Activated T-helper 2 cell treated with anti-CD3 and anti-CD28 coated beads, Interferon-gamma antibody, Interleukin-2, Interleukin-4, amounts not matched to agents 10 μg/mL and 5 μg/mL and 100 μg/mL, durations not matched to agents 14 hours and 24 hours and 36 hours (primary cell): ENCODE data around the gene WDR64. TPM values are rescaled to one million over a fixed set of nuclear protein-coding genes. Genes with fewer than 3 reads are reported as not detected.
A peak's percentile ranks its signal among the peaks of the same experiment; 100 is the strongest.

Experiments
- DNase-seq: peaks from one replicate; pipeline ENCODE4 v3.0.0; 2021; ENCODE audit warnings: low spot score
- H3K27ac Mint-ChIP-seq: one replicate; pipeline ENCODE4 v1.8.0; 2021; ENCODE audit warnings: mixed read lengths
- H3K27me3 Mint-ChIP-seq: one replicate; pipeline ENCODE4 v1.8.0; 2021; ENCODE audit warnings: low read depth, mixed read lengths
- H3K36me3 Mint-ChIP-seq: one replicate; pipeline ENCODE4 v1.8.0; 2021; ENCODE audit warnings: low read depth, mixed read lengths
- H3K4me1 Mint-ChIP-seq: one replicate; pipeline ENCODE4 v1.8.0; 2021; ENCODE audit warnings: low read depth, mixed read lengths
- H3K4me3 Mint-ChIP-seq: one replicate; pipeline ENCODE4 v1.8.0; 2021; ENCODE audit warnings: low read depth, mild to moderate bottlenecking, moderate library complexity, mixed read lengths
- H3K9me3 Mint-ChIP-seq: one replicate; pipeline ENCODE4 v1.8.0; 2021; ENCODE audit warnings: mixed read lengths
- intact Hi-C: fragments of 100-400 bp; cut with micrococcal nuclease; formaldehyde crosslinking; loops from one replicate; pipeline ENCODE4 v1.15.1; 2023
- total RNA-seq: library from RNA; stranded (reverse); gene quantifications from 2 replicates; pipeline ENCODE4 v1.2.3, GENCODE V29; 2022

The WDR64 gene
- total RNA-seq, 1 donor from 2014 or later: not detected

DNA sequence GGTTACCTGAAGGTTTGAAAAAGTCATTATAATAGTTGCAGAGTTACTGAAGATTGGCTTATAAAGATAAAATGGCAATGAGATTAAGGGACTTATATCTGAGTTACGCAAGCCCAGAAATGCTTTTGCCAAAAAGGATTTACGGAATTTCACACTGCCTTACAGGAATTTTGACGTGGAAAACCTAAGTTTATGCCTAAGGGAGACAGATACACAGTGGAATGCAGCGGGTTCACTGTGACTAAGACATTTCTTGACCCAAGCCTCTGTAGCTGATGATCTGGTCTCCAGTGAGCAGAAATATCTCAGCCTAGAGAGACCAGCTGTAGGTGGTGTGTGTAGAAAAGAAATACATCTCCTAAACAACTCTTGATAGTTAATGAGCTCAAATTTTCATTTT lies 185.8 kb downstream of the WDR64 start:
- no peaks in the 10 kb centered on the region for H3K36me3 Mint-ChIP-seq
- intact Hi-C loops: no loop called here
- peaks cover 2% of the 10 kb centered on the region for H3K4me1 Mint-ChIP-seq
- no peak for DNase-seq
- no peak overlapping the region for H3K4me3 Mint-ChIP-seq
- no peaks in the 10 kb centered on the region for H3K9me3 Mint-ChIP-seq
- H3K27ac Mint-ChIP-seq: no peak overlapping the region
- peaks cover 13% of the 10 kb centered on the region for H3K27me3 Mint-ChIP-seq

DNA sequence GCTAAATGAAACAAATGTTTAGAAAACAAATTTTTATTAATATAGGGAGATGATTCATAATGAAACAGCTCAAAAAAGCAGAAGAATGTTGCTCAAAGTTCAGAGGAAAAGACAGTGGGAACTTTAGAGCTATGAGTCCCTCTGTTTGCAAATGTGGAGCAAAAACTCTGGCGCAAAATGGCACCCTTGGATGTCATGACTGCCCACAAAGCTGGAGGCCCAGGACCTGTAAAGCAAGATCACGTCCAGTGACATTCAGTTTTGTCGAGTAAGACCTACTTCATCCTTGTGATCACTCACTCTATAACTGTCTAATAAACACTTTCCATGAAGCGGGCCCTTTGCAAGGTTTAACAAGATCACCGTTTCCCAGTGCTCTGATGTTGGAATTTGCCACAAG lies 186.8 kb downstream of the WDR64 start:
- intact Hi-C loops: no loop called here
- no peak overlapping the region for H3K4me3 Mint-ChIP-seq
- no peaks in the 10 kb centered on the region for H3K9me3 Mint-ChIP-seq
- H3K27ac Mint-ChIP-seq: no peak overlapping the region
- peaks cover 16% of the 10 kb centered on the region for H3K27me3 Mint-ChIP-seq
- H3K4me1 Mint-ChIP-seq: peaks cover 2% of the 10 kb centered on the region
- DNase-seq: no peak
- H3K36me3 Mint-ChIP-seq: no peaks in the 10 kb centered on the region

DNA sequence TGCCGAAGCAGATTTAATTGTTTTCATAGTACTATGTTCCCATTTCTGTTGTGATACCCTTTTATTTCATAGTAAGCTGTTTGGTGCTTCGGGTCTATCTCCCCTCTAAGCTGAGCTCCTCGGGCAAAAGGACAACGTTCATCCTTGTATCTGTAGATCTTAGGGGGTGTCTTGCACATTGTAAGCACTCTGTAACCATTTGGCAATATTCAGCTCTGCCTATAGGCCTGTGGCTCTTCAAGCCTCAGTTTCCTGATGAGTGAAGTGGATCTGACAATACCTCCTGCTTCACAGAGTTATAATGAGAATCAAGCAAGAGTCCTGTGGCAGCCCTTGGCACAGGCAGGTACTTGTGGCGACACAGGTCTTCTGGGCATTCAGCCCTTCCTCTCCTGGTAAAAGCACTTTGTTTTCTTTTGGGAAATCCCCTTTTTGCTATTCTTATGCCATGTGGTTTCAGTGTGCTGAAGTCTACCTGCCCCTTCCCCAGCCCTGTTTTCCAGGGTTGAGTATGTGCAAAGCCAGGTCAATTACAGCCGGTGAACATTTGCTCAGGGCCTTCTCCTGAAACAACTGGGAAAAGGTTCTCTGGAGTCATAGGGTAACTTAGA lies 187.4 kb downstream of the WDR64 start:
- Mint-ChIP-seq H3K27me3 (peaks cover 19% of the 10 kb centered on the region), H3K36me3 (no peaks in the 10 kb centered on the region), H3K27ac (no peak overlapping the region), H3K4me1 (peaks cover 2% of the 10 kb centered on the region), H3K4me3 (no peak overlapping the region), H3K9me3 (no peaks in the 10 kb centered on the region)
- DNase-seq: no peak
- intact Hi-C loops: no loop called here

DNA sequence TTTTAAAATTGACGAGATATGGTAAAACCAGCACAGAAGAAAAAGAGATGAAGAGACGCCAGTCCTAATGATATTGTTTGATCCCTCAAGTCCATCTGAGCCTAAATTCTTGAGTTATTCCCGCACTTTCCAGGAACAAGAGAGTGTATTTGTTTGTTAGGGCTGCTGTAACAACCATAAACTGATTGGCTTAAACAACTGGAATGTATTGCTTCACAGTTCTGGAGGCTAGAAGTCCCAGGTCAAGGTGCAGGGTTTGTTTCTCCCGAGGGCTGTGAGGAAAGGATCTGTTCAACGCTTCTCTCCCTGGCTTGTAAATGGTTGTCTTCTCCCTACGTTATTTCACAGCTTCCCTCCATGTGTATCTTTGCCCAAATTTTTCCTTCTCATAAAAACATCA lies 188.1 kb downstream of the WDR64 start:
- intact Hi-C loops: no loop called here
- Mint-ChIP-seq H3K4me1 (peaks cover 2% of the 10 kb centered on the region), H3K36me3 (no peaks in the 10 kb centered on the region), H3K9me3 (no peaks in the 10 kb centered on the region), H3K4me3 (no peak overlapping the region), H3K27me3 (peaks cover 19% of the 10 kb centered on the region), H3K27ac (no peak overlapping the region)
- no peak for DNase-seq

DNA sequence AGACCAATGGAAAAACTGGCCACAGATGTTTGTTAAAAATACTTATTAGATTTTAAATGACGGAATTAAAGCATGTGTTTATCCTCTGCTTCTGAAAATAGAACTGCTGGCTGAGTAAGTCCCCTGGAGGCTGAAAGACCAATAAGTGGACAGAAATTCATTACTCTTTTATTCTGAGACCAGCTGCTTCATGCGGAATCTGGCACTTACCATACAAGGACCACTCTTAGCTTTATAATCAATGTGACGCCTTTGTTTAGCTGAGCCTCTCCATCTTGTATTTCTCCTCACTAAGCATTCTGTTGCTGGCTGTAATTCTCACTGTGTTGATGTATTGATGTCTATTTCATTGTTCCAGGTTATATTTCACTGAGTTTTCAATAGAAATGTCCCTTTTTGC lies 189.6 kb downstream of the WDR64 start:
- Mint-ChIP-seq H3K27ac (no peak overlapping the region), H3K9me3 (no peaks in the 10 kb centered on the region), H3K4me3 (no peak overlapping the region), H3K36me3 (no peaks in the 10 kb centered on the region), H3K27me3 (peaks cover 10% of the 10 kb centered on the region), H3K4me1 (peaks cover 2% of the 10 kb centered on the region)
- intact Hi-C loops: no loop called here
- DNase-seq: no peak

DNA sequence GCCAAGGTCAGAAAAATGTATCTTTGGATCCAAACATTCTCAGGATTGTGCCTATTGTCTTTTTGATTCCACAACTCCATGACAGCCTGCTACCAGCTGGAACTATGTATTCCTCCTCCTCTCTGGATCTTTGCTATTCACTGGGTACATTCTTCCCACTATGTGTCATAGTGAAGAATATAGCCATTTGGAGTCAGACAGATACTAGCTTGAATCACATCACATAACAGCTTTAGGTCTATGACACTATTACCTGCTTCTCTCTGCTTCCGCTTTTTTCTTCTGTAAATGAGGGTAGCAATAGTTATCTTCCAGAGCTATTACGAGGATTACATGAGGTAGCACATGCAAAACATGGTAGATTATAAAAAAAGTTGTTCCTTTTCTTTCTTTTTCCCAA lies 190.5 kb downstream of the WDR64 start:
- Mint-ChIP-seq H3K27ac (no peak overlapping the region), H3K9me3 (no peaks in the 10 kb centered on the region), H3K4me3 (no peak overlapping the region), H3K4me1 (peaks cover 11% of the 10 kb centered on the region), H3K36me3 (no peaks in the 10 kb centered on the region), H3K27me3 (peaks cover 10% of the 10 kb centered on the region)
- intact Hi-C loops: no loop called here
- no peak for DNase-seq

DNA sequence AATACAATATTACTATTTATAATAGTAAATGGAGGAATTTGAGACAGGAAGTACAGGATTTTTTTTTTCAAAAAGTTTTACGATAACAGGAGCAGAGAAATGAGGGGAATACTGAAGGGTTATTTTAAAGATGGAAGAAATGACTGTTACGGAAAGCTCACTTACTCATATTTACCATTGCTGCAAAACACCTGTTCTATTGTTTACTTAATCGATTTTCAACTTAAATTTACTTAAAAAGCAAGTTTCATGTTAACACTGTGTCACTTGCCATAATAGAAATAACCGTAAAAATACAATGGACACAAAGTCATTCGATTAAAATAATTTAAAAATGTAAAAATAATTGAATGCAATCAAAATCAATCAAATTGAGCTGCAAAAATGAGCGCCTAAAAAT lies 192.5 kb downstream of the WDR64 start:
- Mint-ChIP-seq H3K36me3 (peaks cover 14% of the 10 kb centered on the region), H3K27ac (no peak overlapping the region), H3K4me1 (peaks cover 23% of the 10 kb centered on the region), H3K4me3 (no peak overlapping the region), H3K9me3 (no peaks in the 10 kb centered on the region), H3K27me3 (peaks cover 10% of the 10 kb centered on the region)
- DNase-seq: no peak
- intact Hi-C loops: no loop called here

DNA sequence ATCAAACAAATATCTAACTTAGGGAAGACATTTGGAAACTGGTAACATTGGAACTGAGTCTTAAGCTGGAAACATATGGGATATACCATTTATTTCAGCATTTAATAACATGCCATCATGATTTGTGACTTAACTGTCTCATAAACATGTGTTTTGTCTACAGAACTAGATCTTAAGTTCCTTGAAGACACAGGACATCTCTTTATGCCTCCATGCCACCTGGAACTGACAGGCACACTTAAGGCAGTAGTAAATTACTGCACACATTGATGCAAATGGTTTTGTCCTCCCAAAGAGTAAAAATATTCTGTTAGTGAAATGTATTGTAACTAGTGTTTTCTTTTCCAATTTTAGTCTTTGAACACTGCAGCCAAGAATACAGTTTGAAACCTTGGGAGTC lies 194.3 kb downstream of the WDR64 start:
- intact Hi-C loops: loop anchor here (2.0 to 5.0 kb wide), 4 partner anchors 151 to 1411 kb away; partner anchors contain the start of genes CEP170, KMO, MAP1LC3C and SDCCAG8
- DNase-seq: no peak
- Mint-ChIP-seq H3K36me3 (peaks cover 22% of the 10 kb centered on the region), H3K4me3 (peak overlapping the region; percentile 33), H3K27me3 (peaks cover 10% of the 10 kb centered on the region), H3K9me3 (no peaks in the 10 kb centered on the region), H3K4me1 (peaks cover 23% of the 10 kb centered on the region), H3K27ac (no peak overlapping the region)

DNA sequence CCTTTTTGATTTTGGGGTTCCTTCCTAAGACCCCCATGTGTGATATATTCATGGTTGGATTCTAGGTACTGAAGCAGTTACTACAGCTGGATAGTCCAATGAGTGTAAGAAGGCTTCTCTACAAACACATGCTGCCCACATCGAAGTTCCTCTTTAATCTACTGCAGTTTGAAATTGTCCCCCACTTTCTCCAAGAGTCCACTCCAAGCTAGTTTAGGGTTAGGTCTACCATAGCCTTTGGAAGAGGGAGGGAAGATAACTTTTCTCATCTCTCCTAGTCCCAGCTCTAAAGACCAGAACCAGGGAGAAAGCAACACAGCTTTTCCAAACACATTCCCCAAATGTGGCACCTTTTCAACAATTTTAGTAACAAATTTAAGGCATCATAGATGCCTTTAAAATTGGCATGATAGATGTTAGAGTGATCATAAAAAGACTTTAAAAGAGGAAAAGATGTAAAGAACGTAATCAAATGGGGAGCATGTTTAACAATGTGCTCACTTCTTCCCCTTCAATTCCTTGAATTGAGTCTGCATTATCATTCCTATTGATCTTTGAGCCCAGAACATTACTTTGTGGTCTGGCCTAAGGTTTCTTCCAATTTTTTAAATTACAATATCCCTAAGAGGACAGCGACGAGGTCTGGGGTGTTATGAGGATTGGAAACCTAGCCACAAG lies 194.9 kb downstream of the WDR64 start:
- Mint-ChIP-seq H3K27me3 (peaks cover 10% of the 10 kb centered on the region), H3K9me3 (no peaks in the 10 kb centered on the region), H3K4me1 (peaks cover 24% of the 10 kb centered on the region), H3K27ac (peak overlapping the region; percentile 100), H3K36me3 (peaks cover 25% of the 10 kb centered on the region), H3K4me3 (peak overlapping the region; percentile 98)
- intact Hi-C loops: loop anchor here (2.0 to 5.0 kb wide), 4 partner anchors 150 to 1410 kb away; partner anchors contain the start of genes CEP170, KMO, MAP1LC3C and SDCCAG8
- DNase-seq: no peak

DNA sequence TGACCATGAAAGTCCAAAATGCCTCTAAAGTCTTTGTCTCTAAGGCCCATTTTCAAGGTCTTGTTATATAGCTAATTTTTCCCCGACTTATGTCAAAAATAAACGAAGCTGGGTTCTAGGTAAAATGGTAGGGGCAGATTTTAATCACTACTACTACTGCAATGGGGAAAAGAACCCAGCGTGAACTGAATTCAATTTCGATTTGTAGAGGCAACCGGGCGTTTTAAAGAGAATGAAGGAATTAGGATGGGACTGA lies 195.4 kb downstream of the WDR64 start:
- no peak for DNase-seq
- intact Hi-C loops: loop anchor here (2.0 to 5.0 kb wide), 4 partner anchors 150 to 1410 kb away; partner anchors contain the start of genes CEP170, KMO, MAP1LC3C and SDCCAG8
- peaks cover 10% of the 10 kb centered on the region for H3K27me3 Mint-ChIP-seq
- no peaks in the 10 kb centered on the region for H3K9me3 Mint-ChIP-seq
- peaks cover 29% of the 10 kb centered on the region for H3K36me3 Mint-ChIP-seq
- peak overlapping the region; percentile 100 for H3K27ac Mint-ChIP-seq
- H3K4me3 Mint-ChIP-seq: peak overlapping the region; percentile 98
- H3K4me1 Mint-ChIP-seq: peaks cover 24% of the 10 kb centered on the region

DNA sequence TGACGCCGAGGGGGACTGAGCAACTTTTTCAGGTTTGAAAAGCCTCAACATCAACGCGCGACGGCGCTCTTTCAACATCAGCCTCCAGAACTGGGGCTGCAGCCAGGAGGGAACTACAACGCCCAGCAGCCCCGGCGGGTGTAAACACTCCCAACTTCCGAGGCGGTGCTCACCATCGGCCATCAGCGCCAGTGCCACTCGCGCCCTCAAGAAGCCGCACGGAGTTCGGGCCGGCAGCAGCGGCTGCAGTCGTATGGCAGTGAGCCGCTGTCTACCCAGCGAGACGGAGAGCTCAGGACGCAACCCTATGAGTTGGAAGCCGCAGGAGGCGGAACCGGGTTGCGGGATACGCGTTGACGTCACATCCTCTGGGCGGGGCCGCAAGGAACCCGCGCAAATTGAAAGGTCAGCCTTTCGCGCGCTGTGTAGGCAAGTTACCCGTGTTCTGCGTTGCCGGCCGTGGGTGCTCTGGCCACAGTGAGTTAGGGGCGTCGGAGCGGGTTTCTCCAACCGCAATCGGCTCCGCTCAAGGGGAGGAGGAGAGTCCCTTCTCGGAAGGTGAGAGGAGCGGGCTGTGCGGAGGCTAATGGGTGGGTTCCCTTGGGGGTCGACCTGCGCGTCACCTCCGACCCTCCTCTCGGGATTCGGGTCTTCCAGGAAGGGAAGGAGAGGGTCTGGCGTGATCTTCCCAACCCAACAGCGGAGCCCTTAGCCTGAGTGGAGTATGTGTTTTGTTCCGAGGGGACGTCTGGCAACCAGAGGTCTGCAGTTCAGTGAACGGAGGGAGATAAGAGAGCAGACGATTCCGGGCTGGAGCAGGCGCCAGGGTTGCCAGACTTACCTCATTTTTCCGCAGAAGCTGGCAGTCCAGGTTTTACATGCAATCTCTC lies 196.0 kb downstream of the WDR64 start, which contains the start of gene EXO1:
TSS of gene EXO1 (plus strand) at position 409 of the 890 bp plus-strand sequence. CDS start 2,222 bp downstream, outside the sequence.
- intact Hi-C loops: loop anchor here (1.0 to 5.0 kb wide), 6 partner anchors 149 to 1409 kb away; partner anchors contain the start of genes CEP170, CHML, FH and KMO
- peaks cover 33% of the 10 kb centered on the region for H3K36me3 Mint-ChIP-seq
- H3K4me3 Mint-ChIP-seq: peak within 1 kb of the TSS; percentile 98
- H3K27me3 Mint-ChIP-seq: peaks cover 7% of the 10 kb centered on the region
- no peaks in the 10 kb centered on the region for H3K9me3 Mint-ChIP-seq
- peaks cover 26% of the 10 kb centered on the region for H3K4me1 Mint-ChIP-seq
- DNase-seq: peak; percentile 86
- peak within 1 kb of the TSS; percentile 100 for H3K27ac Mint-ChIP-seq

DNA sequence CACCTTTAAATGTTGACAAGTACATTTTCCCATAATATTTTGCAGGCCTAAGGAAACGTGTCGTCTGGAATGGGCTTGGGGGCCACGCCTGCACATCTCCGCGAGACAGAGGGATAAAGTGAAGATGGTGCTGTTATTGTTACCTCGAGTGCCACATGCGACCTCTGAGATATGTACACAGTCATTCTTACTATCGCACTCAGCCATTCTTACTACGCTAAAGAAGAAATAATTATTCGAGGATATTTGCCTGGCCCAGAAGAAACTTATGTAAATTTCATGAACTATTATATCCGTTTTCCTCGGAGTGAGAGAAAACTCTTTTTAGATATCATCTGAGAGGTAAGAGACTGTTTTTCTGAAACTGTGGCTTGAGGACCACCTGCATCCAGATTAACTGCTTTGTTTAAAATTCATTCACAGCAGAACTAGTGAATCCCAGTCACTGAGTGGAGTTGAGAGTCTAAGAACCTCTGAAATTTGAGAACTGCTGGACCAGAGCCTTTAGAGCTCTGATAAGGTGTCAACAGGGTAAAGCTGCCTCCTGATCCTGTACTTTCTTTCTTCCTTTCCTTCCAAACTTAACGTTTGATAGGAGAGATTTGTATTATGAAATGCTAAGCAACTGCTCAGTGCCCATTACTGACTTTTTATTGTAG lies 196.7 kb downstream of the WDR64 start:
- Mint-ChIP-seq H3K27ac (peak overlapping the region; percentile 100), H3K27me3 (peaks cover 3% of the 10 kb centered on the region), H3K9me3 (no peaks in the 10 kb centered on the region), H3K36me3 (peaks cover 40% of the 10 kb centered on the region), H3K4me1 (peaks cover 26% of the 10 kb centered on the region), H3K4me3 (peak overlapping the region; percentile 98)
- intact Hi-C loops: loop anchor here (1.0 to 5.0 kb wide), 5 partner anchors 148 to 1408 kb away; partner anchors contain the start of genes CEP170, CHML, FH and KMO
- no peak for DNase-seq
